ENCODE measurements around the gene AP4E1.
"Not testable (repeated sequence)": the region's sequence is repeated elsewhere in the genome, so short reads cannot be mapped to it uniquely, and the experiment has no call there.

AP4E1 gene

DNA sequence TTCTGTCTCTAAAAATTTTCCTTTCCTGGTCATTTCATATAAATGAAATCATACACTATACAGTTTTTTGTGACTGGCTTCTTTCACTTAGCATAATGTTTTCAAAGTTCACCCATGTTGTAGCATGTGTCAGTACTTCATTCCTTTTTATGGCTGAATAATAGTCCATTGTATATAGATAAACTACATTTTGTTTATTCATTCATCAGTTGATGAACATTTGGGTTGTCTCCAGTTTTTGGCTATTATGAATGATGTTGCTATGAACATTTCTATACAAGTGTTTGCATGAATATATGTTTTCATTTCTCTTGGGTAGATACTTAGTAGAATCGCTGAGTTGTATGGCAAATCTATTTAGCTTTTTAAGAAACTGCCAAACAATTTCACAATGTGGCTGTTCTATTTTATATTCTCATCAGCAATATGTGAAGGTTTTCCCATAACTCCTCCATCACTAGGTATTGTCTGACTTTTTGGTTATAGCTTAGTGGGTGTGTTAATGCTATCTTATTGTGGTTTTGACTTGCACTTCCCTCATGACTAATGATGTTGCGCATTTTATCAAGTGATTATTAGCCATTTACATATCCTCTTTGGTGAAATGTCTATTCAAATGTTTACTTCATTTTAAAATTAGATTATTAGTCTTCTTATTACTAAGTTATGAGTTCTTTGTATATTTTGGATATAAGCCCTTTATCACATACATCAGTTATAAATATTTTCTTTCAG is 21.7 kb upstream of the AP4E1 start:
- in situ Hi-C loops (cut with MboI; ENCODE audit: low sequenced_read_pairs), result loop anchor here (25.0 kb wide), 1 partner anchor 199 kb away; the partner anchor contains the start of gene TRPM7

DNA sequence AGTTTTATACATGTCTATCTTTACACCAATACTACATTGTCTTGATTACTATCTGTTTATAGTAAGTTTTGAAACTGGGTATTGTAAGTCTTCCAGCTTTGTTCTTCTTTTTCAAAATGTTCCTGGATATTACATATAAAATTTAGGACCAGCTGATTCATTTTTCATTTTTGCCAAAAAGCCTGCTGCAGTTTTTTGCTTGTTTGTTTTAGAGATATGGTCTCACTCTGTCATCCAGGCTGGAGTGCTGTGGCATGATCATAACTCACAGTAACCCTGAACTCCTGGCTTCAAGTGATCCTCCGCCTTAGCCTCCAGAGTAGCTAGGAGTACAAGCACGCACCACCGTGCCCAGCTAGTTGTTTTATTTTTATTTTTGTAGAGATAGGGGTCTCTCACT is 20.4 kb upstream of the AP4E1 start:
- in situ Hi-C loops (cut with MboI; ENCODE audit: low sequenced_read_pairs), result loop anchor here (25.0 kb wide), 1 partner anchor 201 kb away; the partner anchor contains the start of gene TRPM7

DNA sequence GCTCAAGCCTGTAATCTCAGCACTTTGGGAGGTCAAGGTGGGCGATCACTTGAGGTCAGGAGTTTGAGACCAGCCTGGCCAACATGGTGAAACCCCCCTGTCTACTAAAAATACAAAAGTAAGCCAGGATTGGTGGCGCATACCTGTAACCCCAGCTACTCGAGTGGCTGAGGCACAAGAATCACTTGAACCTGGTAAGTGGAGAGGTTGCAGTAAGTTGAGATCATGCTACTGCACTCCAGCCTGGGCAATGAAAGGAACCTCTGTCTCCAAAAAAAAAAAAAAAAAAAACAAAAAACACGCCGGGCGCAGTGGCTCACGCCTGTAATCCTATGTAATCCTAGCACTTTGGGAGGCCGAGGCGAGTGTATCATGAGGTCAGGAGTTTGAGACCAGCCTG is 18.9 kb upstream of the AP4E1 start:
- in situ Hi-C loops (cut with MboI; ENCODE audit: low sequenced_read_pairs), result loop anchor here (25.0 kb wide), 1 partner anchor 202 kb away; the partner anchor contains the start of gene TRPM7

DNA sequence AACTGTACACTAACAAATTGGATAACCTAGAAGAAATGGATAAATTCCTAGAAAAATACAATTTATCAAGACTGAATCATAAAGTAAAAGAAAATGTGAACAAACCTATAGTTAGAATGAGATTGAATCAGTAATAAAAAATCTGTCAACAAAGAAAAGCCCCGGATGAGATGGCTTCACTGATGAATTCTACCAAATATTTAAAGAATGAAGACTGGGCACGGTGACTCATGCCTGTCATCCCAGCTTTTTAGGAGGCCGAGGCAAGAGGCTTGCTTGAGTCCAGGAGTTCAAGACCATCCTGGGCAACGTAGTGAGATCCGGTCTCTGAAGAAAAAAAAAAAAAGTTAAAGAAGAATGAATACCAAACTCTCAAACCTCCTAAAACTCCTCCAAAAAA is 17.7 kb upstream of the AP4E1 start:
- in situ Hi-C loops (cut with MboI; ENCODE audit: low sequenced_read_pairs), result loop anchor here (25.0 kb wide), 1 partner anchor 203 kb away; the partner anchor contains the start of gene TRPM7

DNA sequence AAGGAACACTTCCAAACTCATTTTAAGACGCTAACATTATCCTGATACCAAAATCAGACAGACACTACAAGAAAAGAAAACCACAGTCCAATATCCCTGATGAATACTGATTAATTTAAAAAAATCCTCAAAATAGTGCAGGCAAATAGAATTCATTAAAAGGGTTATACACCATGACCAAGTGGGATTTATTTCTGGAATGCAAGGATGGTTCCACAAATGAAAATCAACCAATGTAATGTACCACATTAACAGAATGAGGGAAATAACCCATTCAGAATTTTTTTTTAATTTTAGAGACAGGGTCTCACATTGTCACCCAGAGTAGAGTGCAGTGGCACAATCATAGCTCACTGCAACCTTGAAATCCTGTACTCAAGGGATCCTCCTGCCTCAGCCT is 17.3 kb upstream of the AP4E1 start:
- in situ Hi-C loops (cut with MboI; ENCODE audit: low sequenced_read_pairs), result loop anchor here (25.0 kb wide), 1 partner anchor 204 kb away; the partner anchor contains the start of gene TRPM7

DNA sequence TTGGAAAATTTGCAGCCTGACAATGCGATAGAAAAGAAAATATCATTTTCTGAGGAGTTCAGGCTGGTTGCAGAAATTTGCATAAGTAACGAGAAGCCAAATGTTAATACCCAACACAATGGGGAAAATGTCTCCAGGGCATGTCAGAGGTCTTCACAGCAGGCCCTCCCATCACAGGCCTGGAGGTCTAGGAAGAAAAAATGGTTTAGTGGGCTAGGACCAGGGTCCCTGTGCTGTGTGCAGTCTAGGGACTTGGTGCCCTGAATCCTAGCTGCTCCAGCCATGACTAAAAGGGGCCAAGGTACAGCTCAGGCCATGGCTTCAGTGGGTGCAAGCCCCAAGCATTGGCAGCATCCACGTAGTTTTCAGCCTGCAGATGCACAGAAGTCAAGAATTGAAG is 14.5 kb upstream of the AP4E1 start:
- in situ Hi-C loops (cut with MboI; ENCODE audit: low sequenced_read_pairs), result loop anchor here (25.0 kb wide), 1 partner anchor 207 kb away; the partner anchor contains the start of gene TRPM7

DNA sequence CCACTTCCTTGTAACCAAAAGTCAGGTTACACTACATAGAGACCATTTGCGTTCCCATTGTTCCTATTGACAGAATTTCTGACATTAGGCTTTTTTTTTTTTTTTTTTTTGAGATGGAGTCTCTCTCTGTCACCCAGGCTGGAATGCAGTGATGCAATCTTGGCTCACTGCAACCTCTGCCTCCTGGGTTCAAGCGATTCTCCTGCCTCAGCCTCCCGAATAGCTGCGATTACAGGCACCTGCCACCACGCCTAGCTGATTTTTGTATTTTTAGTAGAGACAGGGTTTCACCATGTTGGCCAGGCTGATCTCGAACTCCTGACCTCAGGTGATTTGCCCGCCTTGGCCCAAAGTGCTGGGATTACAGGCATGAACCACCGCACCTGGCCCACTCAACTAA is 7.1 kb upstream of the AP4E1 start:
- in situ Hi-C loops (cut with MboI; ENCODE audit: low sequenced_read_pairs), result not testable (repeated sequence)

DNA sequence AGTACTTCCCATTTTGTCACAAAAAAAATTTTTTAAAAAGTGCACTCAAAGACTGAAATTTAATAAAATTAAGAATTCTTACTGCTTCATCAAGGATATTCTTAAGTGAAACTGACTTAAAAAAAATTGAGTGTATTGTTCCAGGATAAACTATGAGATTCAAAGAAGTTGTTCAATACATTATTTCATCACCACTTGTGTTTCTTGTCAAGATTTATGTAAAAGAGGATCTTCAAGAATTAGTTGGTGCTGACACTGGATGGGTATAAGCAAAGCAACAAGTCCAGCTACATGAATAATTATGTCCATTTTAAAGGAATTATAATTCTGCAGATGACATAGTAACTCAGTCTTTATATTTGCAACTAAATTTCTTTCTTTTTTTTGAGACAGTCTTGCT is 4.3 kb upstream of the AP4E1 start:
- in situ Hi-C loops (cut with MboI; ENCODE audit: low sequenced_read_pairs), result no loop called here

DNA sequence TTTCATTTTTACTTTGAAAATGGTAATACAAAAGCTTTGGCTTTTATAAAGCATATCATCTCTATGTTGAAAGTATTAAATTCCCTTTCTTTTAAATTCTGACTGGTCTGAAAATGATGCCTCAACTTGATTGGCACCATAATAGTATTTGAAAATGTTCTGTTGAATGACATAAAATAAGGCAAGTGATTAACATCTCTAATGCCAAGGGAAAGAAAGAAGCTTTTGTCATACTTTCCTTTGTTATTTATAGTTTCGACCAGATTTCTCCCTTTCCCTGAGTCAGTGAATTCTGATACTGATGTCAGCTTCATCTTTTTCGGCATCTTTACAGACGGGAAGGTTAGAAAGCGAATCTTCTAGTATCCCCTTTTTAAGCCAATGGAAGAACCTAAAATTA is 3.4 kb upstream of the AP4E1 start:
- in situ Hi-C loops (cut with MboI; ENCODE audit: low sequenced_read_pairs), result no loop called here

DNA sequence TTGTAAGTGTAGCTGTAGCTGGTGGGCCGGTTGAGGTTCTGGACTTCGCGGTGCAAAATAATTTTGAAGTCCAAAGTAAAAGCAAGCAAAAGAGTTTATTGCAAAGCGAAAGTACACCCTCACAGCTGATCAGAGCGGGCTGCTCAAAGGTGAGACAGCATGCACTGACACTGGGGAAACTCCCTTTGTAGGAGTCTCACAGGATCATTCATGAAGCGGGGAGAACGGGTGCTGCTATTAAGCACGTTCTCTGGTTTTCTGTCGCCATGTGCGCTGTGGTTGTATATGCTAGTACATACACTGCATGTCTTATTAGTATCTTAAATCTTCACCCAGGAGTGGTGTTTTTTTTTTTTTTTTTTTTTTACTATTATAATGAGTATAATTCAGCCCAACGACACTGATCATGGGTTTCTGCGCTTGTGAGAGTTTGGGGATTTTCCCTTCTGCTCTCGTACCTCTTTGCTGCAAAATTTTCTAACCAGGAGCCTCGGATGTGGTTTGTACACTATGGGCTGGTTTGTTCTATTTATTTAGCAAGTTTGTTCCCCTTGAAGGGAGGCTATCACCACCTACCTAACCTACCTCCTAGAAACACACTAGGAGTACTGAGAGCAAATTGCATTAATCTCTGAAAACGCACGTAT is 1.4 kb upstream of the AP4E1 start:
- in situ Hi-C loops (cut with MboI; ENCODE audit: low sequenced_read_pairs), result no loop called here

DNA sequence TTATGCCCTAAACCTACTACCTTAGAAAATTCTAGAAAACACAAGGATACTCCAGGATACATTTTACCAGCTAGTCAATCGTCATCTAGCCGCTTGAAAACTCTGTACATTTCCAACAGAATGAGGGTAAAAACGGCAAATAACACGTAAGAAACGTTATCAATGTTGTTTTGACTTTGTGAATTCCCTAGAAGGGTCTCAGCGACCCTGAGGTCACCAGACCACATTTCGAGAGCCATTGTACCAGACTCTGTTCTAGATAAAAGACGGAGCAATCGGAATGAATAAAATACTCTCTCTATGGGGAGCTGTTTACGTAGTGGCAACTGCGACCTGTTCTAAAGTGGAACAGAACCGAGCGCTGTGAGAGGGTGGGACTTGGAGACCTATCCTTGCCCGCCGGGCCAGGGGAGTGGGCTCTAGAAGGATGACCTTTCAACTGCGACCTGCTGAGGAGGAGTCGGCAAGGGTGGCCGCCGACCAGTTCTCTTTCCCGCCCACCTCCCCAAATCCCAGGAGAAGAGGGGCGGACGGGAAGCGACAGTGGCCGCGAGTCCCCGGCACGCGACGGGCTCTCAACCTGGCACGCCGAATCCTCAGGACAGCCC is 778 bp upstream of the AP4E1 start:
- in situ Hi-C loops (cut with MboI; ENCODE audit: low sequenced_read_pairs), result no loop called here

DNA sequence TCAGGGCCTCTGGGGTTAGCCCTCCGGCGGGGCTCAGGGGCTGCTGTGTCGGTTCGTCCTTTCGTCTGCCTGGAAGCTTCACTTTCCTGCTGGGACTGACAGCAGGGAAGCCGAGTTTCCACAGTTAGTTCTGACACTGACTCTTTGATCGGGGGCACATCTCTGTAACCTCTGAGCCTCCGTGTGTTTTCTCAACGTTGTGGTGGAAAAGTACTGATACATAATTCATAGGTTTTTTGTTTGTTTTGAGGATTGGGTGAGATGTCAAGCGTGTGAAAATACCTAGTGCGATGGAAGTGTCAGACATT is 481 bp downstream of the AP4E1 start:
- in situ Hi-C loops (cut with MboI; ENCODE audit: low sequenced_read_pairs), result no loop called here

DNA sequence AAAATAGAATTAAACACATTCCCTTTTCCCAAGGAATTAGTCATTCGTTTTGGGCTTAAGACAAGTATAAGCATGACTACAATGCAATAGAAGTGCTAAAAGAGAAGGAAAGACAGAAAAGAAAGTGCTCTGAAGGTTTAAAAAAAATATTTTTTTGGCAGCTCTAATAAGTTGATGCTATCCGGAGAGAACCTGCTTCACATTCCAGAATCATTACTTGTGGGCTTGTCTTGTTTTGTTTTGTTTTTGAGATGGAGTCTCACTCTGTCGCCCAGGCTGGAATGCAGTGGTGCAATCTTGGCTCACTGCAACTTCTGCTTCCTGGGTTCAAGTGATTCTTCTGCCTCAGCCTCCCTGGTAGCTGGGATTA is 1.9 kb downstream of the AP4E1 start:
- in situ Hi-C loops (cut with MboI; ENCODE audit: low sequenced_read_pairs), result not testable (repeated sequence)

DNA sequence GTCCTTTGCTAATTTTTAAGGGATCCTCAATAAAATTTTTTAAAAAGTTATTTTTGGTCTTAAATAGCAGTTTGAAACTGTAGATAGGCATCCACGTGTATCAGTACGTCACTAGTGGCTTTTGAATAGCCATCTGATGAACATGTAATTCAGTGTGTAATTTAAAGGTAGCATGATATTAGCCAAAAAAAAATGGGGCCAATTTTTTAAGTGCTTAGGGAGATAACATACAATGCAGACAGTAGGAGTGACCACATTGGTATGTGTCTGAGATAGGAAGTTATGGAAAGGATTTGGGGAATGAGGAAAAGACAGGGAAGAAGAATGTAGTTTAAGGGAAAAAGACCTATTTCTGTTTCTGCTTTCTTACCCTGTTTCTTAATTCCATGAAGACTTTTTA is 2.5 kb downstream of the AP4E1 start:
- in situ Hi-C loops (cut with MboI; ENCODE audit: low sequenced_read_pairs), result no loop called here

DNA sequence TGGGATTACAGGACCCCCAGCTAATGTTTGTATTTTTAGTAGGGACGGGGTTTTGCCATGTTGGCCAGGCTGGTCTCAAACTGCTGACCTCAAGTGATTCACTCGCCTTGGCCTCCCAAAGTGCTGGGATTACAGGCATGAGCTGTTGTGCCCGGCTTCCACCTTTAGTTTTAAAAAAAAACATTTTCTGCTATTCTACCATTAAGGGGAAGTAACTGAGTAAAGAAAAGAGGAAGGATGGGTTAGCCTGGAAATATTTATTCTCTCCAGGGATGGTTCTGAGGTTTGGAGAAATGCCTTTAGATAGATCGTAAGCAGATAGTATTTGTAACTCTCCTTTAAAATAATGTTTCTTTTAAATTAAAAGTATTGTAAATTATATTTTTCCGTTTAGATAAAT is 3.1 kb downstream of the AP4E1 start:
- in situ Hi-C loops (cut with MboI; ENCODE audit: low sequenced_read_pairs), result no loop called here

DNA sequence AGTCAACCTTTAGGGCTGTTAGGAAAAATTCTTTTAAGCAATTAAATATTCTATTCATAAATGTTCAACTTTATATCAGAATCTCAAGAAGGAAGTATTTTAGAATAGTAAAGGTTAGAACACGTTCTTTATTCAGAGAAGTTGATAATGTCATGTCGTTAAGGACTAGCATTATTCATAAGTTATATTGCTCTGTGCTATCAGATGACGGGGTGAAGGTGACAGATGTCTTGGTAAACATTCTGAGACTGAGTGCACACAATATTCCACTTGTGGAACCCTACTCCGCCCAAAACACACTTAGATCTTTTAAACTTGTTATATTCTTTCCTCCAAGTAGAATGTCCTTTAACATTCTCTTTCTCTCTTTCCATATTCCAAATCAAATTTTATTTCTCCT is 7.9 kb downstream of the AP4E1 start:
- in situ Hi-C loops (cut with MboI; ENCODE audit: low sequenced_read_pairs), result no loop called here

DNA sequence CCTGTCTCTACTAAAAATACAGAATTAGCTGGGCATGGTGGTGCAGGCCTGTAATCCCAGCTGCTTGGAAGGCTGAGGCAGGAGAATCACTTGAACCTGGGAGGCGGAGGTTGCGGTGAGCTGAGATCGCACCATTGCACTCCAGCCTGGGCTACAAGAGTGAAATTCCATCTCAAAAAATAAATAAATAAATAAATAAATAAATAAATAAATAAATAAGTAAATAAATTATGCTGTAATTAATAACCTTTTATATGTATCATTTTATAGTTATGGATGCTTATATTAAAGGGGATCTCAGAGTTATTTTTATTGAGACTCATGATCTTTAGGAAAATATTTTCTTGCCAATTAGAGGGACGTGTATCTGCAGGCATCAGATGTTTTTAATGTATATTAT is 10.9 kb downstream of the AP4E1 start:
- in situ Hi-C loops (cut with MboI; ENCODE audit: low sequenced_read_pairs), result not testable (repeated sequence)

DNA sequence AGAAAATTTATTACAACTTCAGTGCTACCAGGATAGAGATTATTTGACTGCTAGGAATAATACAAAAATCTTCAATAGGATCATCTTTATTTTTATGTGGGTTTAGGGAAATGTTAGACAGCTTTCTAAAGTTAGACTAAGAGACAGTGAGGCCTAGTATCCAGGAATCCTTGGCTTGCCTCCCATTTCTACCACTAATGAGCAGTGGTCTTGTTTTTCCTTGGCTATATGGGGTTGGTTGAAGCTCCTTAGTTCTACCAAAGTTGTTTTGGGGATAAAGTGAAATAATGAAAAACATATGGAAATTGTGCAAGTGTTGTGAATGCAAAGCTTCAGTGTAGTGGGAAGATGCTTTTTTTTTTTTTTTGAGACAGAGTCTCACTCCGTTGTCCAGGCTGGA is 16.8 kb downstream of the AP4E1 start:
- in situ Hi-C loops (cut with MboI; ENCODE audit: low sequenced_read_pairs), result no loop called here

DNA sequence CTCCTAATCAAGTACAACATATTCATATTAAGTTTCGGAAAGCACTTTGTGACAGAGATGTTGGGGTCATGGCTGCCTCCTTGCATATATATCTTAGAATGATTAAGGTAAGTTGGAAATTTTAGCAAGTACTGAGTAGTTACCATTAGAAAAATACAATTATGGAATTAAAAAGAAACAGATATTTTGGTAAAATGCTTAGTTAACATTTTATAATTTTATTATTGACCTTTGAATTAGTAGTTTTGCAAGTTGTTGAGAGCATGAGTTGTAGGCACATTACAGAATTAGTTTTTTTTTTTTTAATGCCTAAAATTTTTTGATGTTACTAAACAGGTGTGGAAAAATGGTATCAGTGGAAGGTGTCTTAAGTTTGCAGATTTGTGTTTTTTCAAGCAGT is 20.6 kb downstream of the AP4E1 start:
- in situ Hi-C loops (cut with MboI; ENCODE audit: low sequenced_read_pairs), result no loop called here

DNA sequence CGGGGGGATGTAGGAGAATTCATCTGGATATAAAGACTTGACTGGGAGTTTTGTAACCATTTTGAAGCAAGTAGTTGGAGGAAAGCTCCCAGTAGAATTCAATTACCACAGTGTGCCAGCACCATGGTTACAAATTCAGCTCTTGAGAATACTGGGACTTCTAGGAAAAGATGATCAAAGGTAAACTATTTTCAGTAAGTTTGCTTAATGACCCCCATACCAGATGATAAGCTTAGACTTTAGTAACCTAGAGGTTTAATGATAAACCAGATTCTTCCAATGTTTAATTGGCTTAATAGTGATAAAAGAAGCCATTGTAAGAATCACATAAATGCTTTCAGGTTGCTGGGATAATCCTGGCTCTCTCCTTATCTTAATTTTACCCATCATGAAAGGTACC is 22.3 kb downstream of the AP4E1 start:
- in situ Hi-C loops (cut with MboI; ENCODE audit: low sequenced_read_pairs), result no loop called here

DNA sequence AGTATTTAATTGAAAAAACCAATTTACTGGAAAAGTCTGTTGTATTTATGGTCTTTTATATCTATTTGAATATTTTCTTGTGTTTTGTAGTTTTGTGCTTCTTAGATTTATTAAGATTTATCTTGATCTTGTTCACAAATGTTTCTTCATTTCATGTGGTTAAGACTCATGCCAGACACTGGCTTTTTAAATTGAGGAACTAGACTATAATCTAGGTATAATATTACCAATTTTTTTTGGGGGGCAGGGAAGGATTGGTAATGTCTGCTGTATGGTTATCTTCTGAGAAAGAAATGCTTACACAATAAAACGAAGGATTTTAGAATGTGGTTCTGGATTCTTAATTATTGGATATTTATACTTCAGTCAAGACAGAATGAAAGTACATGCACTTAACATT is 24.9 kb downstream of the AP4E1 start:
- in situ Hi-C loops (cut with MboI; ENCODE audit: low sequenced_read_pairs), result no loop called here

DNA sequence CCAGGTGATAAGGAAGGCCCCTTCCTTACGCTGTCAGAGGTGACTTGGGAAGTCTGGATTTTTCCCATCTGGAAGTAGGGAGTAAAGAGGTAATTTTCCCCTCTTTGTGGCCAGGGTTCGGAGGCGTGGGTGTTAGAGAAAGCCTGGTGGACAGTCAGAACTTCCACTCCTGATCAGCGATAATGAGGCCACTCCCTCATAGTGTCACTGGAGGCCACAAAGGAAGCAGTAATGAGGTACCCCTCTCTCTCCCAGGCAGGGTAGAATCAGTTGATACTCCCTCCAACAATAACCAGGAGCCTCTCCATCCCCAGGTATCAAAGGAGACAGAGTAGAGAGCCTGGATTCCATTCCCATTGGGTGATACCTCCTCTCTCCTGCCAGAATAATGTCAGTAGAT is 30.0 kb downstream of the AP4E1 start:
- in situ Hi-C loops (cut with MboI; ENCODE audit: low sequenced_read_pairs), result no loop called here
